ENCODE measurements around the gene ORC5.

ORC5 gene

GRCh38 chr7:104136561-104136960, 71.3 kb downstream of the ORC5 start:
- Histone ChIP-seq H2AFZ (ENCODE audit: low read depth, low read length) (no peak overlapping the region), H3K36me3 (ENCODE audit: insufficient read depth, low read length) (peaks cover 35% of the 10 kb centered on the region), H3K4me3 (ENCODE audit: low read length) (no peak overlapping the region), H3K4me1 (ENCODE audit: insufficient read depth, low read length) (no peaks in the 10 kb centered on the region), H3K27me3 (ENCODE audit: insufficient read depth, low read length) (no peaks in the 10 kb centered on the region), H3K9me3 (ENCODE audit: low read length) (no peaks in the 10 kb centered on the region)

GRCh38 chr7:104135760-104136558, 71.9 kb downstream of the ORC5 start:
- H3K27me3 ChIP-seq (ENCODE audit: insufficient read depth, low read length) = no peaks in the 10 kb centered on the region
- H3K36me3 ChIP-seq (ENCODE audit: insufficient read depth, low read length) = peaks cover 33% of the 10 kb centered on the region

GRCh38 chr7:104133238-104133637, 74.6 kb downstream of the ORC5 start:
- peaks cover 44% of the 10 kb centered on the region for H3K36me3 ChIP-seq (ENCODE audit: insufficient read depth, low read length)

More at GRCh38 chr7:104135760-104136558, 71.9 kb downstream of the ORC5 start:
- Histone ChIP-seq H2AFZ (ENCODE audit: low read depth, low read length) (no peak overlapping the region), H3K9me3 (ENCODE audit: low read length) (no peaks in the 10 kb centered on the region), H3K4me1 (ENCODE audit: insufficient read depth, low read length) (no peaks in the 10 kb centered on the region), H3K4me3 (ENCODE audit: low read length) (no peak overlapping the region)

GRCh38 chr7:104130726-104131125, 77.1 kb downstream of the ORC5 start:
- H3K4me3 ChIP-seq (ENCODE audit: low read length) = no peak overlapping the region
- H2AFZ ChIP-seq (ENCODE audit: low read depth, low read length) = no peak overlapping the region
- H3K36me3 ChIP-seq (ENCODE audit: insufficient read depth, low read length) = peaks cover 40% of the 10 kb centered on the region
- H3K9me3 ChIP-seq (ENCODE audit: low read length) = no peaks in the 10 kb centered on the region
- no peaks in the 10 kb centered on the region for H3K4me1 ChIP-seq (ENCODE audit: insufficient read depth, low read length)
- no peaks in the 10 kb centered on the region for H3K27me3 ChIP-seq (ENCODE audit: insufficient read depth, low read length)

More at GRCh38 chr7:104133238-104133637, 74.6 kb downstream of the ORC5 start:
- H3K27me3 ChIP-seq (ENCODE audit: insufficient read depth, low read length) = no peaks in the 10 kb centered on the region
- no peaks in the 10 kb centered on the region for H3K9me3 ChIP-seq (ENCODE audit: low read length)
- no peaks in the 10 kb centered on the region for H3K4me1 ChIP-seq (ENCODE audit: insufficient read depth, low read length)
- H2AFZ ChIP-seq (ENCODE audit: low read depth, low read length) = no peak overlapping the region
- H3K4me3 ChIP-seq (ENCODE audit: low read length) = no peak overlapping the region

GRCh38 chr7:104127204-104127603, 80.6 kb downstream of the ORC5 start:
- H3K9me3 ChIP-seq (ENCODE audit: low read length) = no peaks in the 10 kb centered on the region
- no peaks in the 10 kb centered on the region for H3K27me3 ChIP-seq (ENCODE audit: insufficient read depth, low read length)

GRCh38 chr7:104126411-104126841, 81.4 kb downstream of the ORC5 start:
- Histone ChIP-seq H3K4me3 (ENCODE audit: low read length) (no peak overlapping the region), H2AFZ (ENCODE audit: low read depth, low read length) (no peak overlapping the region), H3K27me3 (ENCODE audit: insufficient read depth, low read length) (no peaks in the 10 kb centered on the region), H3K4me1 (ENCODE audit: insufficient read depth, low read length) (no peaks in the 10 kb centered on the region), H3K36me3 (ENCODE audit: insufficient read depth, low read length) (peaks cover 33% of the 10 kb centered on the region), H3K9me3 (ENCODE audit: low read length) (no peaks in the 10 kb centered on the region)

More at GRCh38 chr7:104127204-104127603, 80.6 kb downstream of the ORC5 start:
- no peak overlapping the region for H2AFZ ChIP-seq (ENCODE audit: low read depth, low read length)
- peaks cover 36% of the 10 kb centered on the region for H3K36me3 ChIP-seq (ENCODE audit: insufficient read depth, low read length)
- no peak overlapping the region for H3K4me3 ChIP-seq (ENCODE audit: low read length)
- no peaks in the 10 kb centered on the region for H3K4me1 ChIP-seq (ENCODE audit: insufficient read depth, low read length)

- Histone ChIP-seq H3K4me3 (ENCODE audit: low read length) (no peak overlapping the region), H3K9me3 (ENCODE audit: low read length) (no peaks in the 10 kb centered on the region)
These were observed 82.8 kb downstream of the ORC5 start for GRCh38 chr7:104124893-104125477.

GRCh38 chr7:104124469-104124868, 83.3 kb downstream of the ORC5 start:
- H3K36me3 ChIP-seq (ENCODE audit: insufficient read depth, low read length) = peaks cover 21% of the 10 kb centered on the region
- H2AFZ ChIP-seq (ENCODE audit: low read depth, low read length) = no peak overlapping the region
- no peak overlapping the region for H3K4me3 ChIP-seq (ENCODE audit: low read length)
- no peaks in the 10 kb centered on the region for H3K4me1 ChIP-seq (ENCODE audit: insufficient read depth, low read length)
- no peaks in the 10 kb centered on the region for H3K27me3 ChIP-seq (ENCODE audit: insufficient read depth, low read length)
- H3K9me3 ChIP-seq (ENCODE audit: low read length) = no peaks in the 10 kb centered on the region

More at GRCh38 chr7:104124893-104125477, 82.8 kb downstream of the ORC5 start:
- H3K27me3 ChIP-seq (ENCODE audit: insufficient read depth, low read length) = no peaks in the 10 kb centered on the region
- no peak overlapping the region for H2AFZ ChIP-seq (ENCODE audit: low read depth, low read length)
- H3K36me3 ChIP-seq (ENCODE audit: insufficient read depth, low read length) = peaks cover 22% of the 10 kb centered on the region
- no peaks in the 10 kb centered on the region for H3K4me1 ChIP-seq (ENCODE audit: insufficient read depth, low read length)

GRCh38 chr7:104123786-104124185, 84.0 kb downstream of the ORC5 start:
- Histone ChIP-seq H3K4me1 (ENCODE audit: insufficient read depth, low read length) (no peaks in the 10 kb centered on the region), H3K4me3 (ENCODE audit: low read length) (no peak overlapping the region), H3K27me3 (ENCODE audit: insufficient read depth, low read length) (no peaks in the 10 kb centered on the region), H3K9me3 (ENCODE audit: low read length) (no peaks in the 10 kb centered on the region), H3K36me3 (ENCODE audit: insufficient read depth, low read length) (peaks cover 19% of the 10 kb centered on the region), H2AFZ (ENCODE audit: low read depth, low read length) (no peak overlapping the region)

GRCh38 chr7:104113788-104114187, 94.0 kb downstream of the ORC5 start:
- peaks cover 16% of the 10 kb centered on the region for H3K4me1 ChIP-seq (ENCODE audit: insufficient read depth, low read length)
- H3K4me3 ChIP-seq (ENCODE audit: low read length) = no peak overlapping the region
- no peaks in the 10 kb centered on the region for H3K9me3 ChIP-seq (ENCODE audit: low read length)
- no peak overlapping the region for H2AFZ ChIP-seq (ENCODE audit: low read depth, low read length)
- no peaks in the 10 kb centered on the region for H3K36me3 ChIP-seq (ENCODE audit: insufficient read depth, low read length)
- H3K27me3 ChIP-seq (ENCODE audit: insufficient read depth, low read length) = no peaks in the 10 kb centered on the region

- Histone ChIP-seq H3K4me3 (ENCODE audit: low read length) (no peak overlapping the region), H3K9me3 (ENCODE audit: low read length) (no peaks in the 10 kb centered on the region), H3K27me3 (ENCODE audit: insufficient read depth, low read length) (no peaks in the 10 kb centered on the region), H3K36me3 (ENCODE audit: insufficient read depth, low read length) (no peaks in the 10 kb centered on the region), H3K4me1 (ENCODE audit: insufficient read depth, low read length) (peaks cover 16% of the 10 kb centered on the region), H2AFZ (ENCODE audit: low read depth, low read length) (no peak overlapping the region)
These were observed 95.2 kb downstream of the ORC5 start for GRCh38 chr7:104112623-104113022.

GRCh38 chr7:104111271-104111670, 96.5 kb downstream of the ORC5 start:
- H3K36me3 ChIP-seq (ENCODE audit: insufficient read depth, low read length) = no peaks in the 10 kb centered on the region
- H3K4me1 ChIP-seq (ENCODE audit: insufficient read depth, low read length) = peaks cover 16% of the 10 kb centered on the region
- no peaks in the 10 kb centered on the region for H3K27me3 ChIP-seq (ENCODE audit: insufficient read depth, low read length)
- H2AFZ ChIP-seq (ENCODE audit: low read depth, low read length) = no peak overlapping the region
- no peak overlapping the region for H3K4me3 ChIP-seq (ENCODE audit: low read length)
- no peaks in the 10 kb centered on the region for H3K9me3 ChIP-seq (ENCODE audit: low read length)

- Histone ChIP-seq H3K9me3 (ENCODE audit: low read length) (no peaks in the 10 kb centered on the region), H3K36me3 (ENCODE audit: insufficient read depth, low read length) (no peaks in the 10 kb centered on the region), H3K4me1 (ENCODE audit: insufficient read depth, low read length) (peaks cover 6% of the 10 kb centered on the region), H3K4me3 (ENCODE audit: low read length) (no peak overlapping the region), H2AFZ (ENCODE audit: low read depth, low read length) (no peak overlapping the region), H3K27me3 (ENCODE audit: insufficient read depth, low read length) (peaks cover 5% of the 10 kb centered on the region)
These were observed 101.5 kb downstream of the ORC5 start for GRCh38 chr7:104106108-104106905.
